Tibial artery (tissue), 4 donors: Measurements from ENCODE around the gene RSRC2.
A peak's percentile ranks its signal among the peaks of the same experiment; 100 is the strongest.
"Not testable (repeated sequence)": the region's sequence is repeated elsewhere in the genome, so short reads cannot be mapped to it uniquely, and the experiment has no call there.

Source experiments
- DNase-seq, 2 donors: peaks; one replicate each; pipeline ENCODE4 v3.0.0-alpha.2; 2019
- H3K27ac ChIP-seq, 2 donors: fragments of 200-600 bp; sonication (generic) in 1 of 2; 1 replicate in 1 of 2; 2 replicates in 1 of 2; pipeline ENCODE4 v1.5.1; 2018 to 2019; ENCODE audit warnings: mild to moderate bottlenecking in 1 of 2
- H3K27me3 ChIP-seq, 2 donors: fragments of 200-600 bp; sonication (generic) in 1 of 2; one replicate each; pipeline versions ENCODE4 v1.5.1 to v1.6.0; 2016 to 2019
- H3K36me3 ChIP-seq, 3 donors: fragments of 200-600 bp; sonication (generic) in 2 of 3; one replicate each; pipeline ENCODE4 v1.5.1; 2016 to 2019; ENCODE audit warnings: mild to moderate bottlenecking in 2 of 3
- H3K4me1 ChIP-seq, 4 donors: fragments of 200-600 bp; sonication (generic) in 2 of 4; 1 replicate in 3 of 4; 2 replicates in 1 of 4; pipeline ENCODE4 v1.5.1; 2016 to 2019
- H3K4me3 ChIP-seq, 2 donors: fragments of 200-600 bp; sonication (generic) in 1 of 2; 1 replicate in 1 of 2; 2 replicates in 1 of 2; pipeline ENCODE4 v1.5.1; 2018 to 2019; ENCODE audit warnings: mild to moderate bottlenecking in 2 of 2
- H3K9me3 ChIP-seq, 3 donors: fragments of 200-600 bp; sonication (generic) in 1 of 3; one replicate each; pipeline ENCODE4 v1.5.1; 2016 to 2019
- intact Hi-C: fragments of 100-400 bp; cut with DNase I; formaldehyde crosslinking; loops from one replicate; pipeline ENCODE4 v1.15.0; 2023; ENCODE audit warnings: low total_unique reads
- TF ChIP-seq, protein P1 (sequence below), 2 experiments: fragments of 200-600 bp in 1 of 2; fragments of 450-650 bp in 1 of 2; IDR thresholded peaks; one replicate each; pipeline ENCODE4 v1.5.1; 2017 to 2019; ENCODE audit warnings: antibody characterized with exemption in 2 of 2, mild to moderate bottlenecking in 1 of 2, moderate library complexity in 1 of 2

Gene RSRC2

DNA sequence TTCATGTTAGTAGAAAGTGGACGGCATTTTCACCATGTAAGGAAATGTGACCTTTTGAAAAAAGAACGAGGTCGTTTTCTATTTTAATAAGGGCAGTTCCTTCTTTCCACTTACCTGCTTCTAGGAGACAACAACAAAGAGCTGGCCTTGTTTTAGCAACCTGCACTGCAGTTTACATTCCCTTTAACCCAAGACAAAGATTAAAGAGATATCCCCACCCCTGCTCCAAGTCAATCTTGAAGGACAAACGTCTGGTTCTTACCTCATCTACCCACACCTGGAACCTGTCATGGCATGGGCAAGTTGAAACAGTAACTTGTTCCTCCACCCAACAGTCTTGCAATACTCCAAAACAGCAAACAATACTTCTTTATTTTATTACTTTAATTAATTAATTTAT, 58.8 kb downstream of the RSRC2 start:
- DNase-seq, result no peak
- peaks cover 0 to 8% (median 8%) of the 10 kb centered on the region in 3 donors for H3K36me3 ChIP-seq
- no peak overlapping the region for H3K27ac ChIP-seq
- H3K4me1 ChIP-seq, result peaks cover 0 to 28% (median 9%) of the 10 kb centered on the region in 4 donors
- no peaks in the 10 kb centered on the region for H3K27me3 ChIP-seq
- no peaks in the 10 kb centered on the region for H3K9me3 ChIP-seq
- intact Hi-C loops, result no loop called here
- H3K4me3 ChIP-seq, result no peak overlapping the region
- TF ChIP-seq, protein P1, sequence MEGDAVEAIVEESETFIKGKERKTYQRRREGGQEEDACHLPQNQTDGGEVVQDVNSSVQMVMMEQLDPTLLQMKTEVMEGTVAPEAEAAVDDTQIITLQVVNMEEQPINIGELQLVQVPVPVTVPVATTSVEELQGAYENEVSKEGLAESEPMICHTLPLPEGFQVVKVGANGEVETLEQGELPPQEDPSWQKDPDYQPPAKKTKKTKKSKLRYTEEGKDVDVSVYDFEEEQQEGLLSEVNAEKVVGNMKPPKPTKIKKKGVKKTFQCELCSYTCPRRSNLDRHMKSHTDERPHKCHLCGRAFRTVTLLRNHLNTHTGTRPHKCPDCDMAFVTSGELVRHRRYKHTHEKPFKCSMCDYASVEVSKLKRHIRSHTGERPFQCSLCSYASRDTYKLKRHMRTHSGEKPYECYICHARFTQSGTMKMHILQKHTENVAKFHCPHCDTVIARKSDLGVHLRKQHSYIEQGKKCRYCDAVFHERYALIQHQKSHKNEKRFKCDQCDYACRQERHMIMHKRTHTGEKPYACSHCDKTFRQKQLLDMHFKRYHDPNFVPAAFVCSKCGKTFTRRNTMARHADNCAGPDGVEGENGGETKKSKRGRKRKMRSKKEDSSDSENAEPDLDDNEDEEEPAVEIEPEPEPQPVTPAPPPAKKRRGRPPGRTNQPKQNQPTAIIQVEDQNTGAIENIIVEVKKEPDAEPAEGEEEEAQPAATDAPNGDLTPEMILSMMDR (IDR thresholded peaks at IDR 0.05), result no peak

DNA sequence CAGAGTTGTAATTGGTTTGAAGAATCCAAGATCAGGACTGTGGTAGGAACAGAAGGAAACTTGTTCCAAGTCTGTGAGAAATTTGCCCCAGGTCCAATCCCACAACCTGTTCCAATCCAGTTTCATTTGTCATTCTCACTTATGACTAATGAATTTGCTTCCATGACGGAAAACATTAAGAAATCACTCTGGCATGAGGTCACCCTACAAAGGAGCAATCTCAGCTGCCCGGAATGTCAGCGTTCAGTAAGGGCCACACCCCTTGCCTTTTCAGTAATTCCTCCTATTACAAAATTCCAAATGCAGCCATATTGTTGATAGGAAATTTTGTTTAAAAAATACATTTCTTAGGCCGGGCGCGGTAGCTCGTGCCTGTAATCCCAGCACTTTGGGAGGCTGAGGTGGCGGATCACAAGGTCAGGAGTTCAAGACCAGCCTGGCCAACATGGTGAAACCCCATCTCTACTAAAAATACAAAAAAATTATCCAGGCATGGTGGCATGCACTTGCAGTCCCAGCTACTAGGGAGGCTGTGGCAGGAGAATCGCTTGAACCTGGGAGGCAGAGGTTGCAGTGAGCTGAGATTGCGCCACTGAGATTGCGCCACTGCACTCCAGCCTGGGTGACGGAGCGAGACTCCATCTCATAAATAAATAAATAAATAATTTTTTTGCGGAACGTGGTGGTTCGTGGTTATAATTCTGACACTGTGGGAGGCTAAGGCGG, 62.3 kb downstream of the RSRC2 start:
- Histone ChIP-seq H3K4me1 (peaks cover 0 to 33% (median 0%) of the 10 kb centered on the region in 4 donors), H3K27ac (peak overlapping the region; percentile 48 to 74)
- peak; percentile 30 to 76 for DNase-seq

DNA sequence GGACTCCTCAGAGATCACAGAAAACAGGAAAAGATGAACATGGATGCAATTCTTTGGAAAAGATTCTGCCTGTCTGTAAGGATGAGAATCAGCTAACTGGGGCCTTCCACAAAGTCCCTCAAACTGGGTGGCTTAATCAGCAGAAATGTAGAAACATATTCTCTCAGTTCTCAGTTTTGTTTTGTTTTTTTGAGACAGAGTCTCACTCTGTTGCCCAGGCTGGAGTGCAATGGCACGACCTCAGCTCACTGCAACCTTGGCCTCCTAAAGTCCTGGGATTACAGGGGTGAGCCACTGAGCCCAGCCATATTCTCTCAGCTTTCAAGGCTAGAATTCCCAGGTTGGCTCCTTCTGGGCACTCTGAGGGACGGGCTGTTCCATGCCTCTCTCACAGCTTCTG, 66.1 kb downstream of the RSRC2 start:
- no peak for DNase-seq
- Histone ChIP-seq H3K4me3 (no peak overlapping the region), H3K4me1 (peaks cover 0 to 49% (median 0%) of the 10 kb centered on the region in 4 donors), H3K9me3 (no peaks in the 10 kb centered on the region), H3K27me3 (no peaks in the 10 kb centered on the region), H3K36me3 (no peaks in the 10 kb centered on the region), H3K27ac (peak overlapping the region; percentile 56 to 69)
- intact Hi-C loops, result no loop called here
- TF ChIP-seq, protein P1 (IDR thresholded peaks at IDR 0.05), result no peak

More for the DNA sequence above, 62.3 kb downstream of the RSRC2 start:
- H3K4me3 ChIP-seq, H3K27me3 ChIP-seq, H3K9me3 ChIP-seq, intact Hi-C loops, H3K36me3 ChIP-seq: not testable (repeated sequence)

DNA sequence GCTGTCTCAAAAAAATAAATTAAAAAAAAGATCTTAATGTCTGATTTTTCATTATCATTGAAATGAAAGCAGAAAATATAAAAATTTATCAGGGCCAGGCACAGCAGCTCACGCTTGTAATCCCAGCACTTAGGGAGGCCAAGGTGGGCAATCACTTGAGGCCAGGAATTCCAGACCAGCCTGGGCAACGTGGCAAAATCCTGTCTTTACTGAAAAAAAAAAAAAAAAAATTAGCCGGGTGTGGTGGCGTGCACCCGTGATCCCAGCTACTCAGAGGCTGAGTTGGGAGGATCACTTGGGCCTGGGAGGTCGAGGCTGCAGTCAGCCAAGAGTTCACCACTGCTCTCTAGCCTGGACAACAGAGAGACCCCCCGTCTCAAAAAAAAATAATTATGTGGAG, 66.7 kb downstream of the RSRC2 start:
- intact Hi-C loops, result no loop called here
- TF ChIP-seq, protein P1 (IDR thresholded peaks at IDR 0.05), result no peak
- Histone ChIP-seq H3K27ac (peak overlapping the region; percentile 56 to 69), H3K27me3 (no peaks in the 10 kb centered on the region), H3K4me1 (peaks cover 0 to 49% (median 0%) of the 10 kb centered on the region in 4 donors), H3K9me3 (no peaks in the 10 kb centered on the region), H3K36me3 (no peaks in the 10 kb centered on the region), H3K4me3 (no peak overlapping the region)
- DNase-seq, result no peak

DNA sequence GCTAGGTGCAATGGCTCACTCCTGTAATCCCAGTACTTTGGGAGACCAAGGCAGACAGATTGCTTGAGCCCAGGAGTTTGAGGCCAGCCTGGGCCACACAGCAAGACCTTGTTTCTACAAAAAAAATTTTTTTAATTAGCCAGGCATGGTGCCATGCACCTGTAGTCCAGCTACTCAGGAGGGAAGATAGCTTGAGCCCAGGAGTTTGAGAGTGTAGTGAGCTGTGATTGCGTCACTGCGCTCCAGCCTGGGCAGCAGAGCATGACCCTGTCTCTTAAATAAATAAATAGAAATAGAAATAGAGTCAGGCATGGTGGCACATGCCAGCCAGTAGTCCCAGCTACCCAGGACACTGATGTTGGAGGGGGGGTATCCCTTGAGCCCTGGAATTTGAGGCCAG, 67.5 kb downstream of the RSRC2 start:
- DNase-seq, result peak in 1 of 2 donors; percentile 89
- Histone ChIP-seq H3K4me3 (no peak overlapping the region), H3K9me3 (no peaks in the 10 kb centered on the region), H3K27me3 (no peaks in the 10 kb centered on the region), H3K27ac (peak overlapping the region; percentile 56 to 69), H3K36me3 (no peaks in the 10 kb centered on the region), H3K4me1 (peaks cover 0 to 51% (median 0%) of the 10 kb centered on the region in 4 donors)
- TF ChIP-seq, protein P1 (IDR thresholded peaks at IDR 0.05), result no peak
- intact Hi-C loops, result loop anchor here (5.0 kb wide), 1 partner anchor 37 kb away; the partner anchor contains the start of gene CLIP1
